HG02938 (cell line): ENCODE data around the gene DAPP1.
A peak's percentile ranks its signal among the peaks of the same experiment; 100 is the strongest.
"Not testable (repeated sequence)": the region's sequence is repeated elsewhere in the genome, so short reads cannot be mapped to it uniquely, and the experiment has no call there.

Experiments
- ATAC-seq: cut with Tn5 transposase; IDR thresholded peaks from one replicate; pipeline ENCODE4 v1.9.1; 2021; ENCODE audit warnings: mild to moderate bottlenecking, moderate library complexity; ENCODE audit not compliant: unreplicated experiment

DAPP1 gene, protein sequence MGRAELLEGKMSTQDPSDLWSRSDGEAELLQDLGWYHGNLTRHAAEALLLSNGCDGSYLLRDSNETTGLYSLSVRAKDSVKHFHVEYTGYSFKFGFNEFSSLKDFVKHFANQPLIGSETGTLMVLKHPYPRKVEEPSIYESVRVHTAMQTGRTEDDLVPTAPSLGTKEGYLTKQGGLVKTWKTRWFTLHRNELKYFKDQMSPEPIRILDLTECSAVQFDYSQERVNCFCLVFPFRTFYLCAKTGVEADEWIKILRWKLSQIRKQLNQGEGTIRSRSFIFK

DNA sequence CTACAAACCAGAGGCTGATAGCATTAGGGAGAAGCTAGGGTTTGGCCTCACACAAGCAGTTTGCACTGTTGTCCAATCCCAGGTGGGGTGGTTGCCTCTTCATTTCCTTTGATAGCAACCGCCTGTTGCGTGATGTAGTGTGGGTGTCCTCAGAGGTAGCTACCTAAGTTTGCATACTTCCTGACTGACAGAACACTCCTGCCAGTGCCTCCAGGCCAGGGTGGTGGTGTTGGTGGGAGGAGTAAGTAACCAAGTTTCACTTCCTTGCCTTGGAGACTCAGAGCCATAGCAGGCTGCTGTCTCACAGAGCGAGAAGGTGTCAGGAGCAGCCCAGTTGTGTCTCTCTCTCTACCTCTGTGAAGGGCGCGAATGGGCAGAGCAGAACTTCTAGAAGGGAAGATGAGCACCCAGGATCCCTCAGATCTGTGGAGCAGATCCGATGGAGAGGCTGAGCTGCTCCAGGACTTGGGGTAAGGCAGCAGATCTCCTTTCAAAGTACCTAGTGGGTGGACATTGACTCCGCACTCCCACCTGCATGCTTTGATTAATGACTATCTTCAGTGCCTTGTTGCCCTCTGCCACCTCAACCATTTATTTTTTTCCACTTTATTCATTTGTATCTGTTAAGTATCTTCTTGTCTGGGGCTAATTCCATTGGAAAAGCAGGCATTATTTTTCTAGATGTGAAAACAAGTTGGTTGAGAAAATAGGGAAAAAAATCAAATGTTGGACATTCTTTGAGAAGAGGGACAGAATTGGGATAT lies at the start of gene DAPP1:
DAPP1 (plus strand) TSS at position 283 of the 764 bp plus-strand sequence; CDS start at position 370, 87 bp downstream.
- ATAC-seq, result peak; percentile 96

GRCh38 chr4:99770842-99771241 lies 45.8 kb upstream of the DAPP1 start:
- not testable (repeated sequence) for ATAC-seq

- no peak for ATAC-seq
These were observed 32.7 kb upstream of the DAPP1 start for GRCh38 chr4:99783940-99784339.

DNA sequence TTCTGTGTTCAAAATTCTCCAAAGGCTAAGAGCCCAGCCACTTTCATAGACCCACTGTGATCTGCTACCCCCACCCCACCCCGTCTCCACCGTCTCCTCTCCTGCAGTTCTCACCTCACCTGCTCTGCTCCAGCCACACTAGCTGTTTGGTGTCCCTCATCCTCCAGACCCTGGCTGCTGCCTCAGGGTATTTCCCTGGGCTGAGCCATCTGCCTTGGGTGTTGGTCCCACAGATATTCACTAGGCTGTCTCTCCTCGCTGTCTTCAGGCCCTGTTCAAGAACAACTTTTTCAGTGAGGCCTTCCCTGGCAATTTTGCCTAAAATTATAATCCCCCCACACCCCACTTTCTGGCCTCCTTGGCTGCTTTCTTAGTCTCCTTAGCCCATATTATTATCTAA lies 31.8 kb upstream of the DAPP1 start:
- no peak for ATAC-seq

DNA sequence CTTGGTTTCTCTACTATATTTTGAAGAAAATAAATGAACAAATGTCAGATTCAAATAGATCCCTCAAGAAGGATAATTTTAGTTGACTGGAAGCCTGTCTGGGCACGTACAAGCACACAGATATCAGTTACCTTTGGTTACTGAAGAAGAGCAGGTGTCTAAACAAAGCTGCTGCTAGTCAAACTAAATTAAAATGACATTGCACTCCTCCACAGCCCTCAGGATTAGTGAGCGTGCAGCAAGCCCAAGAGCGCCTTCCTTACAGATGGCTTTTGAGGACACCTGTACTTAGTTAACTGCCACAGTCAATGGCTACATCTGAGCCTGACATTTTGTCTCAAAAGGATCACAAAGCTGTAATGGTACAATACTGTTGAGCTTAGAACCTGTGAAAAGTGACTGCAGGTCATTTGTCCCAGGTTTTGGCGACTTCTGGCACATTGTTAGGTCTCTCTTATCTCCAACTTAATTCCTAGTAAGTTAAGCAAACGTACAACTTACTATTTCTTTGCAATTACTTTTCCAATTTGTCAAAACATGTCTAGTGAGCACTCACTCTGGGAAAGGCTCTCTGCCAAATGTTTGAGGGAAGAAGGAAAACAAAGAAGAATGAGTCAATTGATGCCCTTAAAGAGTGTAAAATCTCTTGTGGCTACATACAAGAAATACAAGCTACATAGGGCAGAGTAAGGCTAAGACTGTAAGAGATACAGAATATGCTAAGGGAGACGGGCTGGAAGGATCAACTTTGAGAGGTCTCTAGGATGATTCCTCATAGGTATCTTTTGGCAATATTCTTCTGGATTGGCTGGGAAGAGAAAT lies 25.6 kb upstream of the DAPP1 start:
- no peak for ATAC-seq

- no peak for ATAC-seq
These were observed 16.2 kb upstream of the DAPP1 start for GRCh38 chr4:99800332-99801004.

GRCh38 chr4:99801005-99801699 lies 15.5 kb upstream of the DAPP1 start:
- ATAC-seq, result no peak

- ATAC-seq, result no peak
These were observed 13.0 kb upstream of the DAPP1 start for GRCh38 chr4:99803566-99804101.

- ATAC-seq, result no peak
These were observed 10.1 kb upstream of the DAPP1 start for GRCh38 chr4:99806545-99806944.

DNA sequence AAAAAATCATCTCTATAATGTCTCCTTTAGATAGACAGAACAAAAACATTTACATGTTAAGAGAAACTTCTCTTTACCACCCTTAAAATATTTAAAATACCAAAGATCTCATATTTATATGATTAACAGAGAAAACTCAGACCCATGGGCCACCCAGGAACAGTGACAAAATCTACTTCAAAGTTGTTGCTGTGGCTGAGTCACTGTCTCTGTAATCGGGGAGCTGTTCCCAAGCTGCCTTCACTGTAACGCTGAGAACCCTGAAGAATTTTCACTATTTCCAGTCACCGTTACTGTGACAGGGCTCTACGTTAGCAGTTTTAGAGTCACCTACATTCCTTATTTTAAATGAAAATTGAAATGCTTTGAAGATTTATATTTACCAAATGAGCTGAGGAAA lies 9.0 kb upstream of the DAPP1 start:
- ATAC-seq, result no peak

DNA sequence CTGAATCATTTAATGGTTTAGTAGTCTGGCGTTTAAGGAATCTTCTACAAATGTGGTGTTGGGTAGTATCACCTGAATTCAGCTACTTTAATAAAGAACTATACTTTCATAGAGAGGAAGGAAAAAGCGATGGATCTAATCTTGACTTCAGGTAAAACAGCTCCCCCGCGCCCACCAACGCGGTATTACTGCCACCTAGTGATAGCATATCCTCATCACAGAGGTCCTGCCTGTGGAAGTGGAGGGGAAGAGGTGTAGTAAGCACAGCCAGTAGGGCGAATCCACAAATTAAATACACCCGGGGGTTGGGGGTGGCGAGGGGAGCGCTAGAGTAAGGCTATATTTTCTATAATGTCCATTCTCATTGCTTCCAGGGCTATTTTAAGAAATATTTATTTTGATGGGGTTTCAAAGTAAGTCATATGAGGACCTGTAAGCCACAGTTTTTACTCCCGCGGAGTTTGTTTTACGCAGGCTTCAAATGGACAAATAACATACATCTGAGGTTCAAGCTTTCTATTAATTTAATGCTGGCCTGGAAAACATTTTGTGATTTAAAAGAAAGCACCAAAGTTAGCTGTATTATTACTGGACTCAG lies 8.3 kb upstream of the DAPP1 start:
- peak; percentile 86 for ATAC-seq

- no peak for ATAC-seq
These were observed 7.3 kb upstream of the DAPP1 start for GRCh38 chr4:99809326-99809725.

GRCh38 chr4:99810536-99810935 lies 6.1 kb upstream of the DAPP1 start:
- ATAC-seq, result no peak

GRCh38 chr4:99811117-99811516 lies 5.5 kb upstream of the DAPP1 start:
- no peak for ATAC-seq

DNA sequence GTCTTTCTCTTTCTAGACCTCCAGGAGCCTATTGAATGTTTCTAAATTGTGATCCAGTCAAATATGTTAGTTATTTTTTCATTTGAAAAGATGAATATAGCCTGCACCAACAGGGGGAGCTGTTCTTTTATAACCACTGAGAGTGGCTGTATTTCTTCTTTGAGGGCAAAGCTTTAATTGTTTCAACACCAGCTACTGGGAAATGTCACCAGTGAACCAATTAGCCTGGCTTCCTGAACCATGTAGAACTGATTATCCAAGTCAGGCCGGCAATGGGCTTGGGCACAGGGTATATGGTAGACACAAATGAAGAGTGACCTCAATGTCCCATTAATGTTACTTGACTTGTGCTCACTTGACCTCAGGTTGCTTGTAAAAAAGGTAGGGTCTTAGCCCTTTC lies 4.8 kb upstream of the DAPP1 start:
- ATAC-seq, result no peak

GRCh38 chr4:99815597-99816011 lies 1.0 kb upstream of the DAPP1 start:
- ATAC-seq, result no peak

DNA sequence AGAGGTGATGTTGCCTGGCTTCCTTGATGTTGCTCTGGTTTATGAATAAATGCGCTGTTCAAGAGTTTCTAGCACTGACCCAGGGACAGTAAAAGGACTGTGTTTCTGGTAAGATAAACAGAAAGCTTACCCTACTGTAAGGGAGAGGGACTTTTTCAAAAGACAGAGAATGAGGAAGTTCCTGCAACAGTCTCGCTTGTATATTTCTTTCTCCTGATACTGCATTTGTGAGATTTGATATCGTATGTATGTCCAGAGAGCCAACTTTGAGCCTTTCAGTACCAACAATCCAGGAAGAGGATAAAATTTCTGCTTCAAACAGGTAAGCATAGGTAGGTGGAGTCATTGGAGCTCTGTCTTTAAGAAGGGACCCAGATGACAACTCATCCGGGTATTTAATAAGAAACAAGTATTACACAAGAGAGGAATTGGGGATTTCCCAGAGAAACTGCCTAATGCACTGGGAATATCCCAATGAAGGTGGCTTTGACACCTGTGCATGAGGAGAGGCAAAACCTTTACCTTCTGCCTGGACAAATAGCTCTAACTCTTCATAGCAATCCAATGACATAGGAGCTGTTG lies 773 bp downstream of the DAPP1 start:
- peak; percentile 18 for ATAC-seq

GRCh38 chr4:99818661-99819060 lies 2.0 kb downstream of the DAPP1 start:
- no peak for ATAC-seq

- ATAC-seq, result peak; percentile 89
These were observed 5.4 kb downstream of the DAPP1 start for GRCh38 chr4:99821918-99822503.
